Measurements from ENCODE around the gene KANK2.

DNA sequence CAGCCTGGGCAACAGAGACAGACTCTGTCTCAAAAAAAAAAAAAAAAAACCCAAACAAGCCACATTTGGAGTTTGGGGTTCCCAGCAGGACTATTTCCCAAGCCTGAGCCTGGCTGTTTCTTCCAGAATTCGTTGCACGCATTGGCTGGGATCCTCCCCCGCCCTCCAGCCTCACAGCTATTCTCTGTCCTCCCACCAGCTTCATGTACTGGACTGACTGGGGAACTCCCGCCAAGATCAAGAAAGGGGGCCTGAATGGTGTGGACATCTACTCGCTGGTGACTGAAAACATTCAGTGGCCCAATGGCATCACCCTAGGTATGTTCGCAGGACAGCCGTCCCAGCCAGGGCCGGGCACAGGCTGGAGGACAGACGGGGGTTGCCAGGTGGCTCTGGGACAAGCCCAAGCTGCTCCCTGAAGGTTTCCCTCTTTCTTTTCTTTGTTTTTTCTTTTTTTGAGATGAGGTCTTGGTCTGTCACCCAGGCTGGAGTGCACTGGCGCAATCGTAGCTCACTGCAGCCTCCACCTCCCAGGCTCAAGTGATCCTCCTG, 81.4 kb downstream of the KANK2 start:
- no peak for TF ChIP-seq CTCF (conservative IDR thresholded peaks at IDR 0.05; ENCODE audit: low read depth, low read length)
- TF ChIP-seq EZH2 (IDR thresholded peaks at IDR 0.05; ENCODE audit: borderline replicate concordance, low read depth, low read length, poor library complexity, severe bottlenecking) = no peak

Measured in A673 (cell line).